WTC11 (cell line): ENCODE measurements around the gene SIX2. TPM values are rescaled to one million over a fixed set of nuclear protein-coding genes. Genes with fewer than 3 reads are reported as not detected.

Experiments
- ATAC-seq: fragments of 200-7000 bp; cut with Tn5 transposase; 2 replicates; pipeline ENCODE4 v1.10.0; 2021; ENCODE audit warnings: mild to moderate bottlenecking, moderate library complexity
- CTCF ChIA-PET: fragments of 300-600 bp; sonication (Branson Sonifier 250); formaldehyde crosslinking; loops from one replicate; lab custom pipeline; 2021; ENCODE audit warnings: antibody characterized with exemption; lab: Charles Lee
- POLR2A ChIA-PET: fragments of 350-600 bp; sonication (Branson Sonifier 250); formaldehyde crosslinking; loops from one replicate; lab custom pipeline; 2021; ENCODE audit warnings: antibody characterized with exemption; lab: Charles Lee
- DNase-seq: peaks from one replicate; pipeline ENCODE4 v3.0.0; 2021; ENCODE audit warnings: low spot score
- H3K27ac Mint-ChIP-seq: 2 replicates; pipeline ENCODE4 v1.8.0; 2021; ENCODE audit warnings: mixed read lengths
- H3K27me3 Mint-ChIP-seq: 2 replicates; pipeline ENCODE4 v1.8.0; 2021; ENCODE audit warnings: low read depth, mild to moderate bottlenecking, moderate library complexity, mixed read lengths
- H3K36me3 Mint-ChIP-seq: 2 replicates; pipeline ENCODE4 v1.8.0; 2021; ENCODE audit warnings: mixed read lengths
- H3K4me1 Mint-ChIP-seq: 2 replicates; pipeline ENCODE4 v1.8.0; 2022; ENCODE audit warnings: mixed read lengths
- H3K4me3 Mint-ChIP-seq: 2 replicates; pipeline ENCODE4 v1.8.0; 2021; ENCODE audit warnings: mild to moderate bottlenecking, moderate library complexity, mixed read lengths
- H3K9me3 Mint-ChIP-seq: 2 replicates; pipeline ENCODE4 v1.8.0; 2021; ENCODE audit warnings: mixed read lengths
- CREB1 ChIP-seq: sonication (generic); formaldehyde crosslinking; IDR thresholded peaks from 2 replicates; pipeline ENCODE4 v1.8.0; 2023; ENCODE audit warnings: mild to moderate bottlenecking, missing genetic modification reagents
- CTCF ChIP-seq: fragments of 200-600 bp; IDR thresholded peaks from 2 replicates; pipeline ENCODE4 v1.8.0; 2022; ENCODE audit warnings: antibody characterized with exemption
- E2F1 ChIP-seq: sonication (generic); formaldehyde crosslinking; IDR thresholded peaks from 2 replicates; pipeline ENCODE4 v1.8.0; 2022; ENCODE audit warnings: mild to moderate bottlenecking, missing genetic modification reagents
- EMX1 ChIP-seq: fragments of 250-450 bp; sonication (Bioruptor Pico); IDR thresholded peaks from 2 replicates; pipeline ENCODE4 v1.8.0; 2021; ENCODE audit warnings: mild to moderate bottlenecking
- GTF2I ChIP-seq: fragments of 250-450 bp; sonication (Bioruptor Pico); conservative IDR thresholded peaks from 2 replicates; pipeline ENCODE4 v1.4.0; 2021; ENCODE audit warnings: mild to moderate bottlenecking
- JAZF1 ChIP-seq: fragments of 250-450 bp; sonication (Bioruptor Pico); IDR thresholded peaks from 2 replicates; pipeline ENCODE4 v1.9.0; 2021; ENCODE audit warnings: moderate library complexity, mild to moderate bottlenecking, inconsistent platforms
- RELA ChIP-seq: sonication (generic); formaldehyde crosslinking; IDR thresholded peaks from 2 replicates; pipeline ENCODE4 v1.8.1; 2022; ENCODE audit warnings: missing genetic modification reagents, mild to moderate bottlenecking, borderline replicate concordance
- RORB ChIP-seq: fragments of 250-450 bp; sonication (Bioruptor Pico); IDR thresholded peaks from 2 replicates; pipeline ENCODE4 v1.9.0; 2021; ENCODE audit warnings: mild to moderate bottlenecking
- SP1 ChIP-seq: sonication (generic); formaldehyde crosslinking; conservative IDR thresholded peaks from 2 replicates; pipeline ENCODE4 v1.8.1; 2022; ENCODE audit warnings: missing genetic modification reagents
- USF1 ChIP-seq: sonication (generic); formaldehyde crosslinking; IDR thresholded peaks from 2 replicates; pipeline ENCODE4 v1.8.0; 2022; ENCODE audit warnings: mild to moderate bottlenecking, missing genetic modification reagents
- ZBTB21 ChIP-seq: sonication (generic); formaldehyde crosslinking; IDR thresholded peaks from 2 replicates; pipeline ENCODE4 v1.8.1; 2023; ENCODE audit warnings: mild to moderate bottlenecking, missing genetic modification reagents, borderline replicate concordance
- ZNF423 ChIP-seq: fragments of 250-450 bp; sonication (Bioruptor Pico); IDR thresholded peaks from 2 replicates; pipeline ENCODE4 v2.1.2; 2022; ENCODE audit warnings: mild to moderate bottlenecking, moderate library complexity
- ZNF425 ChIP-seq: fragments of 250-450 bp; sonication (Bioruptor Pico); conservative IDR thresholded peaks from 2 replicates; pipeline ENCODE4 v1.9.0; 2021; ENCODE audit warnings: mild to moderate bottlenecking
- total RNA-seq: library from RNA; stranded (reverse); gene quantifications from 3 replicates; pipeline ENCODE4 v1.2.3, GENCODE V29; 2021
- TF ChIP-seq, protein P1 (sequence below): fragments of 250-450 bp; sonication (Bioruptor Pico); IDR thresholded peaks from 2 replicates; pipeline ENCODE4 v1.9.0; 2021; ENCODE audit warnings: mild to moderate bottlenecking
- TF ChIP-seq, protein P2 (sequence below): sonication (generic); formaldehyde crosslinking; conservative IDR thresholded peaks from 2 replicates; pipeline ENCODE4 v1.8.1; 2023; ENCODE audit warnings: mild to moderate bottlenecking, low read depth, missing genetic modification reagents, moderate library complexity
- TF ChIP-seq, protein P3 (sequence below): sonication (generic); formaldehyde crosslinking; IDR thresholded peaks from 2 replicates; pipeline ENCODE4 v1.8.1; 2023; ENCODE audit warnings: mild to moderate bottlenecking, missing genetic modification reagents

SIX2 gene
- total RNA-seq, 1 experiment from 2014 or later, result 1.7 TPM

DNA sequence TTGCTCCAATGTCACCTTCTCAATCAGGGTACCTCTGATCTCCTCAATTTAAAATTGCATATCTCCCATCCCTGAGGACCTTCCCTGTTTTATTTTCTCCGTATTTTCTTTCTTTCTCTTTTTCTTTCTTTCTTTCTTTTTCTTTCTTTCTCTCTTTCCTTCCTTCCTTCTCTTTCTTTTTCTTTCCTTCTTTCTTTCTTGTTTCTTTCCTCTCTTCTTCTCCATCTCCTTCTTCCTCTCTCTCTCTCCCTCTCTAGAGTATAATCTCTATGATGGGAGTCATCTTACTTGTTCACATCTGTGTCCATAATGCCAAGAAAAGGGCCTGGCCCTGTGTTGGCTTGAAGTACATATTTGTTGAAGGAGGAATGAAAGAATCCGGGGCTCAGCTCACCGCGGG is 21.3 kb upstream of the SIX2 start:
- Mint-ChIP-seq H3K36me3 (no peaks in the 10 kb centered on the region), H3K9me3 (no peaks in the 10 kb centered on the region), H3K4me3 (no peak overlapping the region), H3K27ac (no peak overlapping the region), H3K27me3 (no peaks in the 10 kb centered on the region; the same call in 1 of the 2 replicates), H3K4me1 (0 out of 2 replicates have a peak, but pooled peaks cover 4% of the 10 kb centered on the region)
- TF ChIP-seq SP1, result no peak
- no peak for ATAC-seq
- POLR2A ChIA-PET, result no interaction called here
- CTCF ChIA-PET, result interaction anchor here (1.0 to 5.1 kb wide), 2 partner anchors 16 to 30 kb away, joined by 3 to 27 read pairs; no protein-coding TSS in a partner anchor
- DNase-seq, result no peak

GRCh38 chr2:45029215-45029614 is 20.0 kb upstream of the SIX2 start:
- ChIA-PET POLR2A (no interaction called here), CTCF (interaction anchor here (0.9 to 5.1 kb wide), 2 partner anchors 15 to 39 kb away, joined by 3 to 27 read pairs; no protein-coding TSS in a partner anchor)
- DNase-seq (no peak), ATAC-seq (no peak)
- Mint-ChIP-seq H3K4me1 (0 out of 2 replicates have a peak, but pooled peaks cover 4% of the 10 kb centered on the region), H3K4me3 (no peak overlapping the region), H3K36me3 (no peaks in the 10 kb centered on the region), H3K9me3 (no peaks in the 10 kb centered on the region), H3K27ac (no peak overlapping the region), H3K27me3 (no peaks in the 10 kb centered on the region; the same call in 1 of the 2 replicates)
- no peak for TF ChIP-seq GTF2I (CRISPR knock-in tag)
- TF ChIP-seq EMX1, result no peak
- TF ChIP-seq ZNF423, result no peak
- no peak for TF ChIP-seq ZBTB21 (CRISPR knock-in tag)
- TF ChIP-seq RORB (CRISPR knock-in tag), result no peak
- no peak for TF ChIP-seq CREB1
- TF ChIP-seq JAZF1 (CRISPR knock-in tag), result no peak

GRCh38 chr2:45028276-45028675 is 19.0 kb upstream of the SIX2 start:
- no peaks in the 10 kb centered on the region; the same call in 1 of the 2 replicates for H3K27me3 Mint-ChIP-seq
- TF ChIP-seq, protein P1, sequence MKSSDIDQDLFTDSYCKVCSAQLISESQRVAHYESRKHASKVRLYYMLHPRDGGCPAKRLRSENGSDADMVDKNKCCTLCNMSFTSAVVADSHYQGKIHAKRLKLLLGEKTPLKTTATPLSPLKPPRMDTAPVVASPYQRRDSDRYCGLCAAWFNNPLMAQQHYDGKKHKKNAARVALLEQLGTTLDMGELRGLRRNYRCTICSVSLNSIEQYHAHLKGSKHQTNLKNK, result no peak
- TF ChIP-seq GTF2I (CRISPR knock-in tag), result no peak
- no peak for TF ChIP-seq RELA (CRISPR knock-in tag)
- no peak for TF ChIP-seq ZNF425
- TF ChIP-seq, protein P2, sequence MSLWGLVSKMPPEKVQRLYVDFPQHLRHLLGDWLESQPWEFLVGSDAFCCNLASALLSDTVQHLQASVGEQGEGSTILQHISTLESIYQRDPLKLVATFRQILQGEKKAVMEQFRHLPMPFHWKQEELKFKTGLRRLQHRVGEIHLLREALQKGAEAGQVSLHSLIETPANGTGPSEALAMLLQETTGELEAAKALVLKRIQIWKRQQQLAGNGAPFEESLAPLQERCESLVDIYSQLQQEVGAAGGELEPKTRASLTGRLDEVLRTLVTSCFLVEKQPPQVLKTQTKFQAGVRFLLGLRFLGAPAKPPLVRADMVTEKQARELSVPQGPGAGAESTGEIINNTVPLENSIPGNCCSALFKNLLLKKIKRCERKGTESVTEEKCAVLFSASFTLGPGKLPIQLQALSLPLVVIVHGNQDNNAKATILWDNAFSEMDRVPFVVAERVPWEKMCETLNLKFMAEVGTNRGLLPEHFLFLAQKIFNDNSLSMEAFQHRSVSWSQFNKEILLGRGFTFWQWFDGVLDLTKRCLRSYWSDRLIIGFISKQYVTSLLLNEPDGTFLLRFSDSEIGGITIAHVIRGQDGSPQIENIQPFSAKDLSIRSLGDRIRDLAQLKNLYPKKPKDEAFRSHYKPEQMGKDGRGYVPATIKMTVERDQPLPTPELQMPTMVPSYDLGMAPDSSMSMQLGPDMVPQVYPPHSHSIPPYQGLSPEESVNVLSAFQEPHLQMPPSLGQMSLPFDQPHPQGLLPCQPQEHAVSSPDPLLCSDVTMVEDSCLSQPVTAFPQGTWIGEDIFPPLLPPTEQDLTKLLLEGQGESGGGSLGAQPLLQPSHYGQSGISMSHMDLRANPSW (CRISPR knock-in tag), result no peak
- no peak for TF ChIP-seq USF1
- no peak for TF ChIP-seq CTCF
- TF ChIP-seq, protein P3, sequence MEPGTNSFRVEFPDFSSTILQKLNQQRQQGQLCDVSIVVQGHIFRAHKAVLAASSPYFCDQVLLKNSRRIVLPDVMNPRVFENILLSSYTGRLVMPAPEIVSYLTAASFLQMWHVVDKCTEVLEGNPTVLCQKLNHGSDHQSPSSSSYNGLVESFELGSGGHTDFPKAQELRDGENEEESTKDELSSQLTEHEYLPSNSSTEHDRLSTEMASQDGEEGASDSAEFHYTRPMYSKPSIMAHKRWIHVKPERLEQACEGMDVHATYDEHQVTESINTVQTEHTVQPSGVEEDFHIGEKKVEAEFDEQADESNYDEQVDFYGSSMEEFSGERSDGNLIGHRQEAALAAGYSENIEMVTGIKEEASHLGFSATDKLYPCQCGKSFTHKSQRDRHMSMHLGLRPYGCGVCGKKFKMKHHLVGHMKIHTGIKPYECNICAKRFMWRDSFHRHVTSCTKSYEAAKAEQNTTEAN (CRISPR knock-in tag), result no peak
- TF ChIP-seq E2F1, result no peak
- TF ChIP-seq, all 79 proteins: peak for 0
- DNase-seq, result no peak
- no peaks in the 10 kb centered on the region for H3K36me3 Mint-ChIP-seq
- no peak for ATAC-seq
- H3K4me1 Mint-ChIP-seq, result 0 out of 2 replicates have a peak, but pooled peaks cover 4% of the 10 kb centered on the region
- POLR2A ChIA-PET, result no interaction called here
- H3K9me3 Mint-ChIP-seq, result no peaks in the 10 kb centered on the region
- no peak overlapping the region for H3K4me3 Mint-ChIP-seq
- H3K27ac Mint-ChIP-seq, result no peak overlapping the region
- CTCF ChIA-PET, result interaction anchor here (0.9 to 5.1 kb wide), 3 partner anchors 14 to 40 kb away, joined by 3 to 27 read pairs (median 3); no protein-coding TSS in a partner anchor
